ENCODE data around the gene CRISPLD2. TPM values are rescaled to one million over a fixed set of nuclear protein-coding genes. Genes with fewer than 3 reads are reported as not detected.
A peak's percentile ranks its signal among the peaks of the same experiment; 100 is the strongest.

CRISPLD2 gene
- polyA plus RNA-seq, 4 donors = 6.5 to 9.7 (median 7.5) TPM

GRCh38 chr16:84879569-84880487 lies 60.0 kb downstream of the CRISPLD2 start:
- no peak for DNase-seq (ENCODE audit: low read depth in 4 of 4, low spot score in 3 of 4)

- DNase-seq (ENCODE audit: low read depth in 4 of 4, low spot score in 3 of 4) = no peak
These were observed 62.1 kb downstream of the CRISPLD2 start for GRCh38 chr16:84881702-84882521.

GRCh38 chr16:84883301-84883700 lies 63.5 kb downstream of the CRISPLD2 start:
- DNase-seq (ENCODE audit: low read depth in 4 of 4, low spot score in 3 of 4) = no peak

GRCh38 chr16:84884246-84884595 lies 64.4 kb downstream of the CRISPLD2 start:
- DNase-seq (ENCODE audit: low read depth in 4 of 4, low spot score in 3 of 4) = no peak

- DNase-seq (ENCODE audit: low read depth in 4 of 4, low spot score in 3 of 4) = no peak
These were observed 65.0 kb downstream of the CRISPLD2 start for GRCh38 chr16:84884596-84885341.

- no peak for DNase-seq (ENCODE audit: low read depth in 4 of 4, low spot score in 3 of 4)
These were observed 65.6 kb downstream of the CRISPLD2 start for GRCh38 chr16:84885342-84885910.

GRCh38 chr16:84886497-84887090 lies 66.8 kb downstream of the CRISPLD2 start:
- no peak for DNase-seq (ENCODE audit: low read depth in 4 of 4, low spot score in 3 of 4)

- DNase-seq (ENCODE audit: low read depth in 4 of 4, low spot score in 3 of 4) = no peak
These were observed 67.4 kb downstream of the CRISPLD2 start for GRCh38 chr16:84887207-84887606.

- DNase-seq (ENCODE audit: low read depth in 4 of 4, low spot score in 3 of 4) = no peak
These were observed 68.7 kb downstream of the CRISPLD2 start for GRCh38 chr16:84888450-84888849.

GRCh38 chr16:84889066-84889465 lies 69.3 kb downstream of the CRISPLD2 start:
- no peak for DNase-seq (ENCODE audit: low read depth in 4 of 4, low spot score in 3 of 4)

GRCh38 chr16:84890427-84890826 lies 70.6 kb downstream of the CRISPLD2 start:
- DNase-seq (ENCODE audit: low read depth in 4 of 4, low spot score in 3 of 4) = no peak

- DNase-seq (ENCODE audit: low read depth in 4 of 4, low spot score in 3 of 4) = peak in 3 of 4 donors; percentile 20 to 45 (median 42)
These were observed 71.5 kb downstream of the CRISPLD2 start for GRCh38 chr16:84891149-84891795.

GRCh38 chr16:84892097-84892496 lies 72.3 kb downstream of the CRISPLD2 start:
- DNase-seq (ENCODE audit: low read depth in 4 of 4, low spot score in 3 of 4) = no peak

GRCh38 chr16:84893467-84893848 lies 73.7 kb downstream of the CRISPLD2 start:
- no peak for DNase-seq (ENCODE audit: low read depth in 4 of 4, low spot score in 3 of 4)

GRCh38 chr16:84893849-84894599 lies 74.2 kb downstream of the CRISPLD2 start:
- DNase-seq (ENCODE audit: low read depth in 4 of 4, low spot score in 3 of 4) = no peak

GRCh38 chr16:84895016-84895415 lies 75.2 kb downstream of the CRISPLD2 start:
- no peak for DNase-seq (ENCODE audit: low read depth in 4 of 4, low spot score in 3 of 4)

- no peak for DNase-seq (ENCODE audit: low read depth in 4 of 4, low spot score in 3 of 4)
These were observed 77.1 kb downstream of the CRISPLD2 start for GRCh38 chr16:84896847-84897246.

- no peak for DNase-seq (ENCODE audit: low read depth in 4 of 4, low spot score in 3 of 4)
These were observed 78.2 kb downstream of the CRISPLD2 start for GRCh38 chr16:84897911-84898377.

GRCh38 chr16:84898447-84898846 lies 78.7 kb downstream of the CRISPLD2 start:
- no peak for DNase-seq (ENCODE audit: low read depth in 4 of 4, low spot score in 3 of 4)
